Activated CD8-positive, alpha-beta T cell treated with anti-CD3 and anti-CD28 coated beads for 36 hours (primary cell): ENCODE data around the gene ASAH2. TPM values are rescaled to one million over a fixed set of nuclear protein-coding genes. Genes with fewer than 3 reads are reported as not detected.
A peak's percentile ranks its signal among the peaks of the same experiment; 100 is the strongest.

Experiments
- ATAC-seq: fragments of 200-7000 bp; cut with Tn5 transposase; one replicate; pipeline ENCODE4 v1.10.0; 2021; ENCODE audit warnings: mild to moderate bottlenecking, moderate library complexity
- CTCF ChIA-PET: fragments of 350-600 bp; sonication (Branson Sonifier 250); formaldehyde crosslinking; loops from one replicate; lab custom pipeline; 2021; ENCODE audit warnings: antibody characterized with exemption; lab: Charles Lee
- POLR2A ChIA-PET: fragments of 350-600 bp; sonication (Branson Sonifier 250); formaldehyde crosslinking; loops from one replicate; lab custom pipeline; 2021; ENCODE audit warnings: antibody characterized with exemption; lab: Charles Lee
- DNase-seq: peaks from one replicate; pipeline ENCODE4 v3.0.0-alpha.2; 2020
- H3K27ac Mint-ChIP-seq: one replicate; pipeline ENCODE4 v1.8.0; 2021; ENCODE audit warnings: mild to moderate bottlenecking, mixed read lengths
- H3K27me3 Mint-ChIP-seq: one replicate; pipeline ENCODE4 v1.8.0; 2021; ENCODE audit warnings: mixed read lengths
- H3K36me3 Mint-ChIP-seq: one replicate; pipeline ENCODE4 v1.8.0; 2021; ENCODE audit warnings: low read depth, mixed read lengths
- H3K4me1 Mint-ChIP-seq: one replicate; pipeline ENCODE4 v1.8.0; 2021; ENCODE audit warnings: low read depth, mixed read lengths
- H3K4me3 Mint-ChIP-seq: one replicate; pipeline ENCODE4 v1.8.0; 2021; ENCODE audit warnings: mild to moderate bottlenecking, moderate library complexity, mixed read lengths
- H3K9me3 Mint-ChIP-seq: one replicate; pipeline ENCODE4 v1.8.0; 2021; ENCODE audit warnings: mixed read lengths
- intact Hi-C: fragments of 100-400 bp; cut with micrococcal nuclease; formaldehyde crosslinking; loops from one replicate; pipeline ENCODE4 v1.10.0; 2022
- total RNA-seq, 2 experiments: library from RNA; stranded (reverse); gene quantifications; one replicate each; pipeline ENCODE4 v1.2.3, GENCODE V29; 2021
- TF ChIP-seq, protein P1 (sequence below): fragments of 200-600 bp; IDR thresholded peaks from one replicate; pipeline ENCODE4 v1.8.0; 2022; ENCODE audit warnings: antibody characterized with exemption, mild to moderate bottlenecking

Gene ASAH2
- total RNA-seq, 2 experiments from 2014 or later = 1.8 to 2.9 TPM

DNA sequence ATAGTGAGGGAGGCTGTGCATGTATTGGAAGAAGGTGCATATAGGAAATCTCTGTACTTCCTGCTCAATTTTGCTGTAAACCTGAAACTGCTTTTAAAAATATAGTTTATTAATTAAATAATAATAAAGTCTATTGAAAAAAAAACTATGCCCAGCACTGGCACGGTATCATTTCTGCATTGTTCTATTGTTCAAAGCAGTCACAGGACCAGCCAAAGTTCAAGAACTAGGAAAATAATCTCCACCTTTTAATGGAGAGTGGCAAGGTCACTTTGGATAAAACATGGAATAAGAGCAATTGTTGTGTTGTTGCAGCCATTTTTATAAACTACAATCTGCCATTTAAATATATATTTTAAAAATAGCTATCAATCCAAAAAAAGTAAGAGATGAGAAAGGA lies 24.7 kb downstream of the ASAH2 start:
- Mint-ChIP-seq H3K27ac (no peak overlapping the region), H3K9me3 (no peaks in the 10 kb centered on the region), H3K27me3 (peaks cover 20% of the 10 kb centered on the region), H3K36me3 (no peaks in the 10 kb centered on the region), H3K4me1 (peaks cover 5% of the 10 kb centered on the region), H3K4me3 (no peak overlapping the region)
- ATAC-seq (no peak), DNase-seq (no peak)
- ChIA-PET POLR2A (no interaction called here), CTCF (no interaction called here)
- TF ChIP-seq, protein P1, sequence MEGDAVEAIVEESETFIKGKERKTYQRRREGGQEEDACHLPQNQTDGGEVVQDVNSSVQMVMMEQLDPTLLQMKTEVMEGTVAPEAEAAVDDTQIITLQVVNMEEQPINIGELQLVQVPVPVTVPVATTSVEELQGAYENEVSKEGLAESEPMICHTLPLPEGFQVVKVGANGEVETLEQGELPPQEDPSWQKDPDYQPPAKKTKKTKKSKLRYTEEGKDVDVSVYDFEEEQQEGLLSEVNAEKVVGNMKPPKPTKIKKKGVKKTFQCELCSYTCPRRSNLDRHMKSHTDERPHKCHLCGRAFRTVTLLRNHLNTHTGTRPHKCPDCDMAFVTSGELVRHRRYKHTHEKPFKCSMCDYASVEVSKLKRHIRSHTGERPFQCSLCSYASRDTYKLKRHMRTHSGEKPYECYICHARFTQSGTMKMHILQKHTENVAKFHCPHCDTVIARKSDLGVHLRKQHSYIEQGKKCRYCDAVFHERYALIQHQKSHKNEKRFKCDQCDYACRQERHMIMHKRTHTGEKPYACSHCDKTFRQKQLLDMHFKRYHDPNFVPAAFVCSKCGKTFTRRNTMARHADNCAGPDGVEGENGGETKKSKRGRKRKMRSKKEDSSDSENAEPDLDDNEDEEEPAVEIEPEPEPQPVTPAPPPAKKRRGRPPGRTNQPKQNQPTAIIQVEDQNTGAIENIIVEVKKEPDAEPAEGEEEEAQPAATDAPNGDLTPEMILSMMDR = no peak
- intact Hi-C loops = no loop called here

DNA sequence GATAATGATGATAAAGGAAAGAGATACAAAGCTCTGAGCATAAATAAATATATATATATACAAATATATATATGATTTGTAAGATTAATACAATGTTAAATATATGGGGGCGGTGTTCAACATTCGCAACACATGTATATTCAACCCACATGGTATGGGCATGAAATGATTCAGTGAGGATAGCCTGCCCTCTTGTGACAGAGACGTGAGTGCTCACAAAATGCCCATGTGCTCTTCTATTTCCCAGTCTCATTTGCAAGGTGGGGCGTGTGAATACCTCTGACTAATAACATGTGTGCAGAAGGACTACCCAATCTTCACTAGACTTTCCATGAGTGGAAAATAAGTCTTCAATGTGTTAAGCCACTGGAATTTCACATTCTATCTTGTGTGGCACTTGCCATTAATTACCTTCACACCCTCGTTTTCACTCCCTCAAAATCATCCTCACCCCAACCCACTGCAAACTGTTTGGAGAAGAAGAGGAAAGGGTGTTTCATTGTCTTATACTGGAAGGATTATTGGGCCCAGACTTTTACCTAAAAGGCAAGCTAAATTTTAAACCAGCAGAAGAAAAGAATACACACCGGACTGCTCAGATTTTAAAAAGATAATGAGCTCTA lies 26.9 kb downstream of the ASAH2 start:
- peak; percentile 97 for ATAC-seq
- no peaks in the 10 kb centered on the region for H3K36me3 Mint-ChIP-seq
- no peak overlapping the region for H3K27ac Mint-ChIP-seq
- ChIA-PET POLR2A (no interaction called here), CTCF (interaction anchor here (0.6 to 2.6 kb wide), 6 partner anchors 11 to 631 kb away, joined by 3 to 9 read pairs (median 6); no protein-coding TSS in a partner anchor)
- TF ChIP-seq, protein P1 = peak; percentile 49
- intact Hi-C loops = loop anchor here (5.0 kb wide), 1 partner anchor 632 kb away; no protein-coding TSS in a partner anchor
- H3K27me3 Mint-ChIP-seq = peaks cover 20% of the 10 kb centered on the region
- H3K4me1 Mint-ChIP-seq = peaks cover 5% of the 10 kb centered on the region
- H3K9me3 Mint-ChIP-seq = no peaks in the 10 kb centered on the region
- no peak overlapping the region for H3K4me3 Mint-ChIP-seq
- peak; percentile 54 for DNase-seq

DNA sequence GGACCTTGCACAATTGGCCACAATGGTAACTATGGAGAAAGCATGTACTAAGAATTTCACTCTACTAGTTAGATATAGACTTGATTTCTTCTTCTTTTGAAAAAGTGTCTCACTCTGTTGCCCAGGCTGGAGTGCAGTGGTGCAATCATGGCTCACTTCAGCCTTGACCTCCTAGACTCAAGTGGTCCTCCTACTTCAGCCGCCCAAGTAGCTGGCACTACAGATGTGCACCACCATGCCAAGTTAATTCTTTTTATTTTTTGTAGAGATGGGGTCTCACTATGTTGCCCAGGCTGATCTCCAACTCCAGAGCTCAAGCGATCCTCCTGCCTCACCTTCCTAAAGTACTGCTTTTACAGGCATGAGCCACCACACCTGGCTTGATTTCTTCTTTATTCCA lies 29.1 kb downstream of the ASAH2 start:
- ChIA-PET POLR2A (no interaction called here), CTCF (interaction anchor here (1.5 kb wide), 1 partner anchor 9 kb away, joined by 3 read pairs; no protein-coding TSS in a partner anchor)
- Mint-ChIP-seq H3K27ac (no peak overlapping the region), H3K9me3 (no peaks in the 10 kb centered on the region), H3K4me3 (no peak overlapping the region), H3K27me3 (peaks cover 13% of the 10 kb centered on the region), H3K4me1 (peaks cover 5% of the 10 kb centered on the region), H3K36me3 (no peaks in the 10 kb centered on the region)
- ATAC-seq = no peak
- no peak for DNase-seq
- intact Hi-C loops = loop anchor here (5.0 kb wide), 1 partner anchor 630 kb away; no protein-coding TSS in a partner anchor
- TF ChIP-seq, protein P1 = no peak

DNA sequence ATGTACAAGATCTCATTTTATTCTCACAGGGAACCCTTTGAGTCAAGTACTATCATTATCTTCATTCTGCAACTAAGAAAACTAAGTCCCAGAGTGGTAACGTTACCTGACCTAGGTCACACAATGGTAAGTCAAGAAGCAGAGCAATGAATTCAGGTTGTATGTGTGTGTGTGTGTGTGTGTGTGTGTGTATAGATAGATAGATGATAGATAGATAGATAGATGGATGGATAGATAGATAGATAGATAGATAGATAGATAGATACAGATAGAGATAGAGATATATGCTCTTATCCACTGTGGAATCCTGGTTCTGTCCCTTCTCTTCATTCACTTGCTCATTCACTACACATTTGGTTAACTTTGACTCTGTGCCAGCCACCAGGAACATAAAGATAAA lies 29.8 kb downstream of the ASAH2 start:
- no peak overlapping the region for H3K27ac Mint-ChIP-seq
- H3K4me1 Mint-ChIP-seq = peaks cover 5% of the 10 kb centered on the region
- no peak overlapping the region for H3K4me3 Mint-ChIP-seq
- H3K9me3 Mint-ChIP-seq = no peaks in the 10 kb centered on the region
- DNase-seq (no peak), ATAC-seq (no peak)
- POLR2A ChIA-PET = no interaction called here
- intact Hi-C loops = loop anchor here (5.0 kb wide), 1 partner anchor 629 kb away; no protein-coding TSS in a partner anchor
- TF ChIP-seq, protein P1 = no peak
- CTCF ChIA-PET = interaction anchor here (1.5 kb wide), 1 partner anchor 8 kb away, joined by 3 read pairs; no protein-coding TSS in a partner anchor
- H3K27me3 Mint-ChIP-seq = peaks cover 13% of the 10 kb centered on the region
- H3K36me3 Mint-ChIP-seq = no peaks in the 10 kb centered on the region

DNA sequence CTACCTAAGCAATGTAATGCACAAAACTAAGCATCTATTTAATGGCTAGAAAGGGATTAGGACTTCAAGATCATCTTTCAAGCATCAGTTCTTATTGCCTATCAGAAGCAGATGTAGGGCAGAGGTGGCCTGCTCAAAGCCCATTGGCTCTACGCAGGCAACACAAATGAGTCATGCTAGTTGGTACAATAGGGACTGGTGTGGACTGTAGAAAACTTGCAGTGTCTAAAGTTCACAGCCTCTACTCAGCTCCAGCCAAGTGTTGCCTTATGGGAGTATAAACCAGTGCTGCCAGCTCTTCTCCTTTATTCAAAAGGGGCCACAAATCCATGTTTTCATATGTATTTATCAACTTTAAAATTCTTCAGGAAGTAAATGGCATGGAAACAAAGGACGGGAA lies 31.7 kb downstream of the ASAH2 start:
- ChIA-PET POLR2A (interaction anchor here (1.0 kb wide), 1 partner anchor 405 kb away, joined by 3 read pairs; no protein-coding TSS in a partner anchor), CTCF (no interaction called here)
- H3K36me3 Mint-ChIP-seq = no peaks in the 10 kb centered on the region
- no peak overlapping the region for H3K27ac Mint-ChIP-seq
- no peaks in the 10 kb centered on the region for H3K9me3 Mint-ChIP-seq
- H3K27me3 Mint-ChIP-seq = peaks cover 17% of the 10 kb centered on the region
- no peak for DNase-seq
- intact Hi-C loops = loop anchor here (5.0 kb wide), 1 partner anchor 627 kb away; no protein-coding TSS in a partner anchor
- peaks cover 3% of the 10 kb centered on the region for H3K4me1 Mint-ChIP-seq
- H3K4me3 Mint-ChIP-seq = no peak overlapping the region
- TF ChIP-seq, protein P1 = no peak
- ATAC-seq = no peak
